IMR-90 (cell line): Measurements from ENCODE around the gene FBRSL1. TPM values are rescaled to one million over a fixed set of nuclear protein-coding genes. Genes with fewer than 3 reads are reported as not detected.
A peak's percentile ranks its signal among the peaks of the same experiment; 100 is the strongest.

Experiments used
- ATAC-seq: fragments of 200-7000 bp; cut with Tn5 transposase; 2 replicates; pipeline ENCODE4 v1.9.1; 2020; ENCODE audit warnings: low read depth, mild to moderate bottlenecking, moderate library complexity
- BruUV-seq: library from RNA; stranded (reverse); fragments of 400-500 nt; replicated peaks from 2 replicates; lab custom pipeline; 2021; lab: Mats Ljungman, UMichigan
- CTCF ChIA-PET: fragments of 300-600 bp; formaldehyde crosslinking; extraction: SDS; loops from one replicate; lab custom pipeline; 2021; ENCODE audit warnings: antibody characterized with exemption; lab: Yijun Ruan, JAX
- POLR2A ChIA-PET: fragments of 300-600 bp; sonication (Branson Sonifier 250); formaldehyde crosslinking; loops from one replicate; lab custom pipeline; 2022; ENCODE audit warnings: antibody characterized with exemption; ENCODE audit not compliant: unreplicated experiment; lab: Charles Lee
- DNase-seq: peaks from one replicate; pipeline ENCODE4 v3.0.0; 2013
- H2AFZ ChIP-seq: replicated peaks from 2 replicates; pipeline ENCODE3; 2013; ENCODE audit warnings: low read length, mild to moderate bottlenecking; ENCODE audit not compliant: poor library complexity
- H2AK5ac ChIP-seq: 2 replicates; pipeline ENCODE4 v1.6.1; 2013; ENCODE audit warnings: low read depth, low read length, inconsistent platforms
- H2AK9ac ChIP-seq: replicated peaks from 2 replicates; pipeline ENCODE3; 2013; ENCODE audit warnings: mild to moderate bottlenecking, low read depth, low read length, moderate library complexity; ENCODE audit not compliant: poor library complexity
- H2BK120ac ChIP-seq: 2 replicates; pipeline ENCODE4 v1.6.1; 2013; ENCODE audit warnings: low read depth, low read length, inconsistent platforms
- H2BK15ac ChIP-seq: 3 replicates; pipeline ENCODE4 v1.6.1; 2013; ENCODE audit warnings: low read depth, low read length, inconsistent platforms
- H2BK20ac ChIP-seq: 2 replicates; pipeline ENCODE4 v1.6.1; 2013; ENCODE audit warnings: low read depth, mild to moderate bottlenecking, inconsistent platforms, low read length, moderate library complexity
- H2BK5ac ChIP-seq: 2 replicates; pipeline ENCODE4 v1.6.1; 2013; ENCODE audit warnings: mild to moderate bottlenecking, low read depth, low read length, inconsistent platforms; ENCODE audit not compliant: poor library complexity, severe bottlenecking
- H3K14ac ChIP-seq: replicated peaks from 2 replicates; pipeline ENCODE4 v1.6.1; 2013; ENCODE audit warnings: low read depth, low read length, inconsistent platforms
- H3K18ac ChIP-seq: 2 replicates; pipeline ENCODE4 v1.6.1; 2013; ENCODE audit warnings: low read depth, low read length, control low read depth
- H3K23ac ChIP-seq: 2 replicates; pipeline ENCODE4 v1.6.1; 2013; ENCODE audit warnings: low read depth, low read length, inconsistent platforms
- H3K27ac ChIP-seq: 2 replicates; pipeline ENCODE4 v1.5.1; 2013; ENCODE audit warnings: mild to moderate bottlenecking, control low read depth, low read length; ENCODE audit not compliant: insufficient read depth
- H3K27me3 ChIP-seq: 2 replicates; pipeline ENCODE4 v1.6.1; 2013; ENCODE audit warnings: low read length; ENCODE audit not compliant: control insufficient read depth, insufficient read depth
- H3K36me3 ChIP-seq: 2 replicates; pipeline ENCODE4 v1.6.1; 2013; ENCODE audit warnings: low read length, mixed read lengths; ENCODE audit not compliant: control insufficient read depth, insufficient read depth
- H3K4ac ChIP-seq: 2 replicates; pipeline ENCODE4 v1.6.1; 2013; ENCODE audit warnings: low read depth, low read length, inconsistent platforms
- H3K4me1 ChIP-seq: 2 replicates; pipeline ENCODE4 v1.6.1; 2013; ENCODE audit warnings: low read length, mixed read lengths; ENCODE audit not compliant: control insufficient read depth, insufficient read depth
- H3K4me2 ChIP-seq: 2 replicates; pipeline ENCODE4 v1.6.1; 2013; ENCODE audit warnings: low read depth, mild to moderate bottlenecking, control low read depth, low read length, moderate library complexity
- H3K4me3 ChIP-seq: 2 replicates; pipeline ENCODE4 v1.5.1; 2013; ENCODE audit warnings: low read depth, mild to moderate bottlenecking, control low read depth, low read length, moderate library complexity; ENCODE audit not compliant: insufficient read depth
- H3K56ac ChIP-seq: 2 replicates; pipeline ENCODE4 v1.6.1; 2013; ENCODE audit warnings: low read length, inconsistent platforms; ENCODE audit not compliant: insufficient read depth; ENCODE audit errors: extremely low read depth
- H3K79me1 ChIP-seq, 2 experiments: 2 replicates each; pipeline ENCODE4 v1.6.1; 2013; ENCODE audit warnings: low read length in 2 of 2, inconsistent platforms in 1 of 2, low read depth in 1 of 2
- H3K9ac ChIP-seq: 2 replicates; pipeline ENCODE4 v1.6.1; 2013; ENCODE audit warnings: low read depth, low read length, control low read depth
- H3K9me1 ChIP-seq: 2 replicates; pipeline ENCODE4 v1.6.1; 2013; ENCODE audit warnings: low read length, inconsistent platforms; ENCODE audit not compliant: insufficient read depth
- H3K9me3 ChIP-seq: 2 replicates; pipeline ENCODE4 v1.6.1; 2013; ENCODE audit warnings: low read length; ENCODE audit not compliant: control insufficient read depth, insufficient read depth
- H4K20me1 ChIP-seq: 2 replicates; pipeline ENCODE4 v1.6.1; 2013; ENCODE audit warnings: low read length, inconsistent platforms; ENCODE audit not compliant: insufficient read depth
- H4K5ac ChIP-seq: 2 replicates; pipeline ENCODE4 v1.6.1; 2013; ENCODE audit warnings: mild to moderate bottlenecking, low read depth, low read length, control low read depth
- H4K8ac ChIP-seq, 2 experiments: 2 replicates each; pipeline ENCODE4 v1.6.1; 2013; ENCODE audit warnings: low read depth in 2 of 2, low read length in 2 of 2, control low read depth in 1 of 2, inconsistent platforms in 1 of 2
- H4K91ac ChIP-seq: 2 replicates; pipeline ENCODE4 v1.6.1; 2013; ENCODE audit warnings: low read depth, low read length, inconsistent platforms; ENCODE audit not compliant: insufficient read depth
- BHLHE40 ChIP-seq: fragments of 150-350 bp; IDR thresholded peaks from 2 replicates; pipeline ENCODE4 v1.6.1; 2016; ENCODE audit warnings: mild to moderate bottlenecking, low read depth, low read length
- CEBPB ChIP-seq: IDR thresholded peaks from 2 replicates; pipeline ENCODE4 v1.6.1; 2012; ENCODE audit warnings: low read depth, low read length, improper control_type of control experiment
- CHD1 ChIP-seq: IDR thresholded peaks from 2 replicates; pipeline ENCODE4 v1.6.1; 2012; ENCODE audit warnings: low read depth, low read length, improper control_type of control experiment
- FOS ChIP-seq: fragments of 150-350 bp; IDR thresholded peaks from 2 replicates; pipeline ENCODE4 v1.6.1; 2016; ENCODE audit warnings: low read depth, low read length
- MAFK ChIP-seq: IDR thresholded peaks from 2 replicates; pipeline ENCODE4 v1.6.1; 2012; ENCODE audit warnings: low read depth, low read length, improper control_type of control experiment
- MAZ ChIP-seq: IDR thresholded peaks from 2 replicates; pipeline ENCODE4 v1.6.1; 2012; ENCODE audit warnings: low read depth, mild to moderate bottlenecking, low read length, improper control_type of control experiment, moderate library complexity, borderline replicate concordance
- MXI1 ChIP-seq: IDR thresholded peaks from 2 replicates; pipeline ENCODE4 v1.6.1; 2012; ENCODE audit warnings: low read depth, mild to moderate bottlenecking, low read length, moderate library complexity, borderline replicate concordance
- NFE2L2 ChIP-seq: fragments of 150-350 bp; IDR thresholded peaks from 2 replicates; pipeline ENCODE4 v1.6.1; 2016; ENCODE audit warnings: low read depth, mild to moderate bottlenecking, low read length
- POLR2A ChIP-seq: IDR thresholded peaks from 2 replicates; pipeline ENCODE4 v1.6.1; 2012; ENCODE audit warnings: mild to moderate bottlenecking, low read depth, low read length
- RAD21 ChIP-seq: IDR thresholded peaks from 2 replicates; pipeline ENCODE4 v1.6.1; 2012; ENCODE audit warnings: low read length, improper control_type of control experiment
- RCOR1 ChIP-seq: IDR thresholded peaks from 2 replicates; pipeline ENCODE4 v1.6.1; 2012; ENCODE audit warnings: mild to moderate bottlenecking, low read length, improper control_type of control experiment; ENCODE audit not compliant: insufficient replicate concordance
- RFX5 ChIP-seq: IDR thresholded peaks from 2 replicates; pipeline ENCODE4 v1.8.0; 2012; ENCODE audit warnings: low read depth, mild to moderate bottlenecking, low read length, moderate library complexity
- SMC3 ChIP-seq: fragments of 150-350 bp; IDR thresholded peaks from 2 replicates; pipeline ENCODE4 v1.6.1; 2016; ENCODE audit warnings: low read depth, mild to moderate bottlenecking, antibody characterized with exemption, low read length, moderate library complexity
- WGBS, 2 experiments: methylation state at CpG; one replicate each; pipeline versions ENCODE4 v1.1.5 to v1.1.7; 2013; ENCODE audit warnings: missing lambda C conversion rate in 2 of 2; ENCODE audit not compliant: insufficient read length in 1 of 2; ENCODE audit errors: extremely low coverage in 2 of 2; 5-methylcytosine and 5-hydroxymethylcytosine counted together
- dilution Hi-C: fragments of 300-500 bp; cut with HindIII; formaldehyde crosslinking; loops from one replicate; pipeline ENCODE4 v1.14.3; 2018; ENCODE audit warnings: low sequenced_read_pairs; ENCODE audit not compliant: unreplicated experiment
- in situ Hi-C: fragments of 300-500 bp; cut with MboI; formaldehyde crosslinking; loops from 3 replicates; pipeline ENCODE4 v1.14.3; 2019; ENCODE audit warnings: low sequenced_read_pairs, inconsistent platforms, mixed read lengths
- intact Hi-C: fragments of 100-400 bp; cut with micrococcal nuclease; formaldehyde crosslinking; loops from 2 replicates; pipeline ENCODE4 v1.10.0; 2022
- polyA plus RNA-seq, 3 experiments: library from polyadenylated mRNA; depleted of rRNA; stranded (reverse); fragments of >200 nt; gene quantifications; 2 replicates each; pipeline ENCODE4 v1.2.3, GENCODE V29; 2012; ENCODE audit warnings: low replicate concordance in 1 of 3
- total RNA-seq: library from RNA; depleted of rRNA; stranded (reverse); fragments of >200 nt; gene quantifications from 2 replicates; pipeline ENCODE4 v1.2.3, GENCODE V29; 2012
- TF ChIP-seq, protein P1 (sequence below): fragments of 150-350 bp; IDR thresholded peaks from 2 replicates; pipeline ENCODE4 v1.6.1; 2017; ENCODE audit warnings: mild to moderate bottlenecking, antibody characterized with exemption, low read length, low read depth
- TF ChIP-seq, protein P2 (sequence below): fragments of 150-350 bp; IDR thresholded peaks from 2 replicates; pipeline ENCODE4 v1.6.1; 2016; ENCODE audit warnings: low read depth, mild to moderate bottlenecking, low read length, moderate library complexity, borderline replicate concordance

The FBRSL1 gene
- total and polyA plus RNA-seq, 2 of the 4 experiments (the other 2 are of a cell fraction) = 0.36 to 10.8 TPM

DNA sequence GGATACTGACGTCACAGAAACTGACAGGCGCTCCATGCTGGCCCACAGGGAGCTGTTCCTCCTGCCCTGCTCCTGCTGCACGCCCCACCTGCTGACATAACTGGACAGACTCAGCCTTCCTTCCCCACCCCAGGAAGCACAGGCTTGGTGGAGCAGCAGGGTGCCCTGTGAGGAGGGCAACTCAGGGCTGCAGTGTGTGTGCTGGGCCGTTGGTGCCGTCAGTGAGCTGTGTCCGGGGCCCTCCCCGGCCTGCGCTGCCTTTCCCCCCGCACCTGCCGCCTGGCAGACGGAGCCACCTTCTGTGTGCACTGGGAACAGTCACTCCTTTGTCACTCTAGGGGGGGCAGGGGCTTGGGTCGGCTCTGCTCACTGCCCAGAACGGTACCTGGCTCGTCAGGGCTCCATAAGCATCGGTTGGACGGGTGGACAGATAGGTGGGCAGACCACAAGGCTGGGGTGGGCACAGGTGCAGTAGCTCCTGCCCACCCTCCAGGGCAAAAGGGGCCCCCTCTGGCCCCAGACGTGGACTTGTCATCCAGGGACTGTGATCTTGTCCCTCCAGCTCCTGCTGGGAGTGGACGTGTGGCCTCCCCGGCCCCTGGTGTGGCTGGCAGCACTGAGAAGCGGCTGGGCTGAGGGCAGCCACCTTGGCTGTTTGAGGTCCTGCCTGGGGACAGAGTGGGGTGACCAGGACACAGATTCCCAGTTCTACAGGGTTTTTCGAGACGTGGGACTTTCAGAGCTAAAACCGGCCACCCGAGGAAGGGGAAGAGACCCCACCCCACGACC is 32.8 kb downstream of the FBRSL1 start:
- Histone ChIP-seq H2BK120ac (no peak overlapping the region), H3K9ac (no peak overlapping the region), H2AFZ (no peak overlapping the region), H3K27ac (no peak overlapping the region), H3K27me3 (no peaks in the 10 kb centered on the region), H2AK9ac (peak overlapping the region; percentile 50), H3K4me3 (no peak overlapping the region), H3K79me1 (peaks cover 13 to 21% of the 10 kb centered on the region in 2 experiments; a peak in 3 of 4 replicates), H3K23ac (no peak overlapping the region), H3K4ac (no peak overlapping the region), H3K4me1 (no peaks in the 10 kb centered on the region), H2AK5ac (no peak overlapping the region), H4K5ac (no peak overlapping the region), H4K20me1 (peaks cover 47% of the 10 kb centered on the region), H3K56ac (no peak overlapping the region), H3K9me1 (0 out of 2 replicates have a peak, but pooled peaks cover 3% of the 10 kb centered on the region), H3K9me3 (no peaks in the 10 kb centered on the region; the same call in 1 of the 2 replicates), H3K18ac (no peak overlapping the region), H3K4me2 (no peak overlapping the region), H3K14ac (no peak overlapping the region), H3K36me3 (peaks cover 12% of the 10 kb centered on the region), H2BK20ac (no peak overlapping the region), H2BK5ac (no peak overlapping the region), H4K91ac (no peak overlapping the region), H2BK15ac (no peak overlapping the region), H4K8ac (no peak overlapping the region)
- DNase-seq = no peak
- in situ Hi-C loops = no loop called here
- dilution Hi-C loops = no loop called here
- intact Hi-C loops = loop anchor here (1.0 kb wide), 1 partner anchor 107 kb away; no protein-coding TSS in a partner anchor
- CTCF ChIA-PET = interaction anchor here (1.0 kb wide), 1 partner anchor 8 kb away, joined by 7 read pairs; no protein-coding TSS in a partner anchor
- POLR2A ChIA-PET = no interaction called here
- WGBS, 2 experiments = 89% methylated on average over 15 of the region's 25 CpGs; no CpG with 5 or more reads in 1 of the 2 experiments
- ATAC-seq = no peak
- no TSS peak for BruUV-seq
- no peak for TF ChIP-seq FOS
- TF ChIP-seq SMC3 = no peak
- no peak for TF ChIP-seq POLR2A
- no peak for TF ChIP-seq CEBPB
- TF ChIP-seq, protein P1, sequence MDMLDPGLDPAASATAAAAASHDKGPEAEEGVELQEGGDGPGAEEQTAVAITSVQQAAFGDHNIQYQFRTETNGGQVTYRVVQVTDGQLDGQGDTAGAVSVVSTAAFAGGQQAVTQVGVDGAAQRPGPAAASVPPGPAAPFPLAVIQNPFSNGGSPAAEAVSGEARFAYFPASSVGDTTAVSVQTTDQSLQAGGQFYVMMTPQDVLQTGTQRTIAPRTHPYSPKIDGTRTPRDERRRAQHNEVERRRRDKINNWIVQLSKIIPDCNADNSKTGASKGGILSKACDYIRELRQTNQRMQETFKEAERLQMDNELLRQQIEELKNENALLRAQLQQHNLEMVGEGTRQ = no peak
- no peak for TF ChIP-seq NFE2L2
- no peak for TF ChIP-seq RFX5
- no peak for TF ChIP-seq MAFK
- no peak for TF ChIP-seq RAD21
- no peak for TF ChIP-seq CHD1
- TF ChIP-seq, protein P2, sequence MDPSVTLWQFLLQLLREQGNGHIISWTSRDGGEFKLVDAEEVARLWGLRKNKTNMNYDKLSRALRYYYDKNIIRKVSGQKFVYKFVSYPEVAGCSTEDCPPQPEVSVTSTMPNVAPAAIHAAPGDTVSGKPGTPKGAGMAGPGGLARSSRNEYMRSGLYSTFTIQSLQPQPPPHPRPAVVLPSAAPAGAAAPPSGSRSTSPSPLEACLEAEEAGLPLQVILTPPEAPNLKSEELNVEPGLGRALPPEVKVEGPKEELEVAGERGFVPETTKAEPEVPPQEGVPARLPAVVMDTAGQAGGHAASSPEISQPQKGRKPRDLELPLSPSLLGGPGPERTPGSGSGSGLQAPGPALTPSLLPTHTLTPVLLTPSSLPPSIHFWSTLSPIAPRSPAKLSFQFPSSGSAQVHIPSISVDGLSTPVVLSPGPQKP = no peak
- no peak for TF ChIP-seq RCOR1
- no peak for TF ChIP-seq MAZ
- TF ChIP-seq BHLHE40 = no peak
- no peak for TF ChIP-seq MXI1
